Esophagus (tissue), 2 donors: ENCODE data around the gene SWT1. TPM values are rescaled to one million over a fixed set of nuclear protein-coding genes. Genes with fewer than 3 reads are reported as not detected.

Experiments used
- H3K27ac ChIP-seq, 2 donors: one replicate each; pipeline ENCODE4 v1.5.1; 2013; ENCODE audit warnings: low read depth in 2 of 2, mild to moderate bottlenecking in 2 of 2, inconsistent platforms in 1 of 2, low read length in 1 of 2, moderate library complexity in 1 of 2
- H3K27me3 ChIP-seq, 2 donors: one replicate each; pipeline ENCODE4 v1.6.1; 2013; ENCODE audit warnings: low read length in 2 of 2, control low read depth in 1 of 2, mild to moderate bottlenecking in 1 of 2; ENCODE audit not compliant: insufficient read depth in 2 of 2, control insufficient read depth in 1 of 2
- H3K36me3 ChIP-seq, 2 donors: one replicate each; pipeline ENCODE4 v1.6.1; 2013; ENCODE audit warnings: low read length in 1 of 2; ENCODE audit not compliant: control insufficient read depth in 2 of 2, insufficient read depth in 2 of 2
- H3K4me1 ChIP-seq, 2 donors: one replicate each; pipeline ENCODE4 v1.6.1; 2013; ENCODE audit warnings: low read length in 1 of 2; ENCODE audit not compliant: control insufficient read depth in 2 of 2, insufficient read depth in 2 of 2
- H3K4me3 ChIP-seq, 2 donors: one replicate each; pipeline ENCODE4 v1.5.1; 2013; ENCODE audit warnings: low read length in 2 of 2, mild to moderate bottlenecking in 2 of 2, low read depth in 1 of 2, moderate library complexity in 1 of 2
- H3K9me3 ChIP-seq, 2 donors: one replicate each; pipeline ENCODE4 v1.6.1; 2013; ENCODE audit warnings: mild to moderate bottlenecking in 2 of 2, low read depth in 1 of 2, low read length in 1 of 2, moderate library complexity in 1 of 2; ENCODE audit not compliant: control insufficient read depth in 2 of 2, insufficient read depth in 1 of 2
- WGBS, 2 donors: extraction: QIAGEN DNeasy Blood & Tissue Kit; methylation state at CpG; one replicate each; pipeline ENCODE4 v1.1.7; 2013; 5-methylcytosine and 5-hydroxymethylcytosine counted together
- polyA plus RNA-seq, 2 donors: library from polyadenylated mRNA; stranded (reverse); fragments of 200-250 nt; gene quantifications; one replicate each; pipeline ENCODE4 v1.2.3, GENCODE V29; 2013
- donor health status: healthy with polysubstance abuse.
- donor health status: Bipolar disorder and iron deficiency.

The SWT1 gene, protein sequence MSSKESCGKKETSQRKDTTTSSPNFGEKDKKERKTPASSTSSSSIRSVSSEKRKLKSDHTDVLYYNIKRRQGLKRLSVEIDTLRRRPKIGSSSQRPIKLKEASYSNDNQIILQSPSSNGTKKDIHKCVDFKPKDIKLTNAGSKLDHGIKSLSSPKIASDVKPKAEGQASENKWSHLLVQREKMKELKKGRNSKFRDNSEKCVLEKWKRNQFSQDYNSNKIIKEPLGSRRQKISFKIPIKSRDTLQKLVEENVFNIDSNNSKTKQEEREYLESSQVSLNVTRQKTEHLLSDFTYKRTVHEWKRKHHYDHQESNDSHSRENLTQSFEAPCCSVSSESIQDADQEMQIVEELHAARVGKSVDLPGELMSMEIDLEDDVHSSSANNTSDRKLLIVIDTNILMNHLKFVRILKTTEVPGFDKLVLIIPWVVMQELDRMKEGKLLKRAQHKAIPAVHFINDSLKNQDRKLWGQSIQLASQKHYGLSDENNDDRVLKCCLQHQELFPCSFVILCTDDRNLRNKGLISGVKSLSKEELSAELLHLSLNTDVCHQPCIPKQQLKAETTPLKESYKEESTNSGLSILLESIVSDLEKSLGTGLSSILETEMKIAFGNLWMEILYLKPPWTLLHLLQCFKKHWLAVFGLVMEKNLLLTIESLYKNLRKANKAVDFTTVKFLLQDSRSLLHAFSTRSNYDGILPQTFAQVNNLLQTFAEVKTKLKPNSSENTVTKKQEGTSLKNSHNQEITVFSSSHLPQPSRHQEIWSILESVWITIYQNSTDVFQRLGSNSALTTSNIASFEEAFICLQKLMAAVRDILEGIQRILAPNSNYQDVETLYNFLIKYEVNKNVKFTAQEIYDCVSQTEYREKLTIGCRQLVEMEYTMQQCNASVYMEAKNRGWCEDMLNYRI
- under 1 TPM; 0.86 TPM for polyA plus RNA-seq

- Histone ChIP-seq H3K9me3 (no peaks in the 10 kb centered on the region), H3K4me1 (no peaks in the 10 kb centered on the region), H3K27ac (peak within 1 kb of the TSS; percentile 93 to 95), H3K36me3 (peaks cover 0 to under 1% of the 10 kb centered on the region in 2 donors), H3K27me3 (no peaks in the 10 kb centered on the region), H3K4me3 (peak within 1 kb of the TSS; percentile 86 to 91)
- WGBS, 2 donors, result 0 to 1% methylated on average over 60 to 63 of the region's 63 CpGs
These were observed at the start of gene SWT1, which contains the start of gene TRMT1L for GRCh38 chr1:185156854-185157598. TSS of gene SWT1 (plus strand) at chr1:185157167. CDS start at chr1:185160842, 3,675 bp downstream. TSS of gene TRMT1L (minus strand) at chr1:185156953. CDS start at chr1:185156712, 241 bp downstream.

GRCh38 chr1:185108321-185108720, 48.6 kb upstream of the SWT1 start:
- H3K4me3 ChIP-seq, result no peak overlapping the region
- peaks cover 3 to 6% of the 10 kb centered on the region in 2 donors for H3K9me3 ChIP-seq
- no peaks in the 10 kb centered on the region for H3K4me1 ChIP-seq
- H3K36me3 ChIP-seq, result no peaks in the 10 kb centered on the region
- H3K27ac ChIP-seq, result no peak overlapping the region
- no peaks in the 10 kb centered on the region for H3K27me3 ChIP-seq

GRCh38 chr1:185110145-185110544, 46.8 kb upstream of the SWT1 start:
- no peaks in the 10 kb centered on the region for H3K27me3 ChIP-seq
- H3K36me3 ChIP-seq, result no peaks in the 10 kb centered on the region
- H3K9me3 ChIP-seq, result peaks cover 3 to 6% of the 10 kb centered on the region in 2 donors
- H3K4me3 ChIP-seq, result no peak overlapping the region
- no peaks in the 10 kb centered on the region for H3K4me1 ChIP-seq
- H3K27ac ChIP-seq, result no peak overlapping the region

DNA sequence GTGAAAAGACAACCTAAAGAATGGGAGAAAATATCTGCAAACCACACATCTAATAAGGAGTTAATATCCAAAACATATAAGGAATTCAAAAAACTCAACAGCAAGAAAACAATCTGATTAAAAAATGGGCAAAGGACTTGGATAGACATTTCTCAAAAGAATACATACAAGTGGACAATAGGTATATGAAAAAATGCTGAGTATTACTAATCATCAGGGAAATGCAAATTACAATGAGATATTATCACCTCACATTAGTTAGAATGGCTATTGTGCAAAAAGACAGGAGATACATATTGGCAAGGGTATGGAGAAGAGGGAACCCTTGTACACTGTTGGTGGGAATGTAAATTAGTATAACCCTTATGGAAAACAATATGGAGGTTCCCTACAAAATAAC, 45.1 kb upstream of the SWT1 start:
- Histone ChIP-seq H3K4me1 (no peaks in the 10 kb centered on the region), H3K4me3 (no peak overlapping the region), H3K9me3 (peaks cover 3 to 6% of the 10 kb centered on the region in 2 donors), H3K27ac (no peak overlapping the region), H3K27me3 (no peaks in the 10 kb centered on the region), H3K36me3 (no peaks in the 10 kb centered on the region)

GRCh38 chr1:185112356-185112755, 44.6 kb upstream of the SWT1 start:
- no peaks in the 10 kb centered on the region for H3K4me1 ChIP-seq
- no peaks in the 10 kb centered on the region for H3K36me3 ChIP-seq
- no peaks in the 10 kb centered on the region for H3K27me3 ChIP-seq
- WGBS, 2 donors, result 67 to 77% methylated on average over 2 of the region's 2 CpGs
- H3K9me3 ChIP-seq, result peaks cover 3 to 6% of the 10 kb centered on the region in 2 donors
- no peak overlapping the region for H3K4me3 ChIP-seq
- no peak overlapping the region for H3K27ac ChIP-seq

- Histone ChIP-seq H3K27me3 (no peaks in the 10 kb centered on the region), H3K4me1 (no peaks in the 10 kb centered on the region), H3K36me3 (no peaks in the 10 kb centered on the region), H3K9me3 (peaks cover 0 to 2% of the 10 kb centered on the region in 2 donors), H3K4me3 (no peak overlapping the region), H3K27ac (no peak overlapping the region)
- 79 to 80% methylated on average over 2 of the region's 2 CpGs for WGBS, 2 donors
These were observed 27.3 kb upstream of the SWT1 start for GRCh38 chr1:185129708-185130107.

GRCh38 chr1:185132534-185132933, 24.4 kb upstream of the SWT1 start:
- Histone ChIP-seq H3K27me3 (no peaks in the 10 kb centered on the region), H3K4me1 (no peaks in the 10 kb centered on the region)

DNA sequence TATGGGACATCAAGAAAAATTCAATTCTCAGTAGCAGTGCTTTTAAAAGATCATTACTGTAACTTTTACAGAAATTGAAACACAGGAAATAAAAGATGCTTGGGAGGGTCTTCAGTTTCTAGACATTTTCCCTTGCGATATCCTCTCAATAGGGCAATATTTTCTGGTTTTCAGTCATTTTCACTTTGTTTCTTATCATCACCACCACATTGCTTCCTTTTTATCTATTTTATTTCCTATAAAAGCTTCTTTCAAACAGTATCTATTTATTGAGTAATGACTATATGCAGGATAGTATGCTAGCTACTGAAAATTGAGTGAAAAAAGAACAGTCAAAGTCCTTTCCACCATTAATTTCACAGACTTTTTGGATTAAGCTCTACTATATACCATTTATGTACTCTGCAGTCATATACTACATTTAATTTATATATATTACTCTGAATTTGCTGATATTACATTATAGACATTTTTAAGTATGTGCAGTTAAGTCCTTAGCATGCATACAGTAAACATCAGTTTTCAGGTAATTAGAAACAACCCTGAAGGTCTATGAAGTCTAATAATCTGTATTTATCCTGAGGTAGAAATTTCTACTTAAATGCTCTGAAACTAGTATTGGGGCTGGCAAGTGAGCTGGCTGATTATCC, 18.9 kb upstream of the SWT1 start:
- no peaks in the 10 kb centered on the region for H3K27me3 ChIP-seq
- no peak overlapping the region for H3K4me3 ChIP-seq
- no peaks in the 10 kb centered on the region for H3K4me1 ChIP-seq
- H3K27ac ChIP-seq, result no peak overlapping the region
- 90 to 98% methylated on average over 1 of the region's 1 CpG for WGBS, 2 donors
- no peaks in the 10 kb centered on the region for H3K36me3 ChIP-seq
- no peaks in the 10 kb centered on the region for H3K9me3 ChIP-seq

More at GRCh38 chr1:185132534-185132933, 24.4 kb upstream of the SWT1 start:
- no peak overlapping the region for H3K4me3 ChIP-seq
- 95 to 96% methylated on average over 1 of the region's 1 CpG for WGBS, 2 donors
- H3K27ac ChIP-seq, result no peak overlapping the region
- no peaks in the 10 kb centered on the region for H3K36me3 ChIP-seq
- peaks cover 0 to 2% of the 10 kb centered on the region in 2 donors for H3K9me3 ChIP-seq

- WGBS, 2 donors, result 96% methylated on average over 4 of the region's 4 CpGs
- H3K36me3 ChIP-seq, result no peaks in the 10 kb centered on the region
These were observed 17.7 kb upstream of the SWT1 start for GRCh38 chr1:185139246-185139645.

More at GRCh38 chr1:185139246-185139645, 17.7 kb upstream of the SWT1 start:
- no peak overlapping the region for H3K4me3 ChIP-seq
- H3K27ac ChIP-seq, result no peak overlapping the region
- no peaks in the 10 kb centered on the region for H3K4me1 ChIP-seq
- no peaks in the 10 kb centered on the region for H3K27me3 ChIP-seq
- no peaks in the 10 kb centered on the region for H3K9me3 ChIP-seq
